ENCODE results near the gene B3GNT7.
"Not testable (repeated sequence)": the region's sequence is repeated elsewhere in the genome, so short reads cannot be mapped to it uniquely, and the experiment has no call there.

Gene B3GNT7

GRCh38 chr2:231411831-231412617 lies 16.5 kb downstream of the B3GNT7 start:
- DNase-seq, result peak; percentile 71 to 96 (median 92)
- intact Hi-C loops (cut with DNase I), result loop anchor here (5.0 kb wide), 2 partner anchors 115 to 185 kb away; no protein-coding TSS in a partner anchor

GRCh38 chr2:231412618-231412963 lies 17.1 kb downstream of the B3GNT7 start:
- intact Hi-C loops (cut with DNase I), result loop anchor here (5.0 kb wide), 2 partner anchors 115 to 185 kb away; no protein-coding TSS in a partner anchor
- peak in 1 of 42 donors; percentile 30 for DNase-seq

GRCh38 chr2:231413456-231413855 lies 17.9 kb downstream of the B3GNT7 start:
- no peak for DNase-seq
- intact Hi-C loops (cut with DNase I), result loop anchor here (5.0 kb wide), 2 partner anchors 116 to 186 kb away; no protein-coding TSS in a partner anchor

- intact Hi-C loops (cut with DNase I), result loop anchor here (5.0 kb wide), 2 partner anchors 117 to 187 kb away; no protein-coding TSS in a partner anchor
- DNase-seq, result no peak
Observed at GRCh38 chr2:231413921-231414476, 18.5 kb downstream of the B3GNT7 start.

GRCh38 chr2:231415029-231415428 lies 19.5 kb downstream of the B3GNT7 start:
- intact Hi-C loops (cut with DNase I), result no loop called here
- DNase-seq, result no peak

GRCh38 chr2:231418820-231419640 lies 23.5 kb downstream of the B3GNT7 start:
- DNase-seq, result no peak
- intact Hi-C loops (cut with DNase I), result no loop called here

- DNase-seq, result no peak
- intact Hi-C loops (cut with DNase I), result no loop called here
Observed at GRCh38 chr2:231421051-231421580, 25.6 kb downstream of the B3GNT7 start.

- intact Hi-C loops (cut with DNase I), result no loop called here
- no peak for DNase-seq
Observed at GRCh38 chr2:231422056-231422455, 26.5 kb downstream of the B3GNT7 start.

GRCh38 chr2:231423176-231423575 lies 27.7 kb downstream of the B3GNT7 start:
- DNase-seq, result no peak
- intact Hi-C loops (cut with DNase I), result no loop called here

- DNase-seq, result no peak
- intact Hi-C loops (cut with DNase I), result no loop called here
Observed at GRCh38 chr2:231425291-231425810, 29.8 kb downstream of the B3GNT7 start.

- intact Hi-C loops (cut with DNase I), result no loop called here
- peak in 1 of 42 donors; percentile 31 for DNase-seq
Observed at GRCh38 chr2:231425811-231426703, 30.5 kb downstream of the B3GNT7 start.

- no peak for DNase-seq
- intact Hi-C loops (cut with DNase I), result no loop called here
Observed at GRCh38 chr2:231427116-231427515, 31.6 kb downstream of the B3GNT7 start.

GRCh38 chr2:231429152-231429551 lies 33.6 kb downstream of the B3GNT7 start:
- no peak for DNase-seq

GRCh38 chr2:231429901-231430300 lies 34.4 kb downstream of the B3GNT7 start:
- intact Hi-C loops (cut with DNase I), result no loop called here
- no peak for DNase-seq

More at GRCh38 chr2:231429152-231429551, 33.6 kb downstream of the B3GNT7 start:
- intact Hi-C loops (cut with DNase I), result no loop called here

GRCh38 chr2:231430437-231430836 lies 34.9 kb downstream of the B3GNT7 start:
- intact Hi-C loops (cut with DNase I); DNase-seq: not testable (repeated sequence)

- intact Hi-C loops (cut with DNase I), result no loop called here
- no peak for DNase-seq
Observed at GRCh38 chr2:231431606-231432005, 36.1 kb downstream of the B3GNT7 start.

GRCh38 chr2:231433990-231434389 lies 38.5 kb downstream of the B3GNT7 start:
- DNase-seq, result peak in 1 of 42 donors; percentile 4
- intact Hi-C loops (cut with DNase I), result no loop called here

GRCh38 chr2:231436957-231437356 lies 41.4 kb downstream of the B3GNT7 start:
- DNase-seq, result peak in 1 of 42 donors; percentile 34
- intact Hi-C loops (cut with DNase I), result no loop called here

Measured in head of caudate nucleus (tissue), 42 donors.